NCI-H1105 (cell line): ENCODE results near the gene BTBD17.
"Not testable (repeated sequence)": the region's sequence is repeated elsewhere in the genome, so short reads cannot be mapped to it uniquely, and the experiment has no call there.

Experiments used
- DNase-seq: peaks from one replicate; lab custom pipeline; 2025; lab: John Stamatoyannopoulos, UW

The BTBD17 gene

GRCh38 chr17:74361230-74362068 is at the start of gene BTBD17:
BTBD17 (minus strand) TSS chr17:74361868; CDS start chr17:74361819, 49 bp downstream.
- DNase-seq = peak; percentile 80

GRCh38 chr17:74410001-74410443 is 48.4 kb upstream of the BTBD17 start:
- no peak for DNase-seq

- no peak for DNase-seq
These were observed 47.1 kb upstream of the BTBD17 start for GRCh38 chr17:74408815-74409214.

GRCh38 chr17:74408262-74408661 is 46.6 kb upstream of the BTBD17 start:
- no peak for DNase-seq

GRCh38 chr17:74407384-74407783 is 45.7 kb upstream of the BTBD17 start:
- DNase-seq = no peak

- DNase-seq = not testable (repeated sequence)
These were observed 43.6 kb upstream of the BTBD17 start for GRCh38 chr17:74405311-74405710.

- no peak for DNase-seq
These were observed 43.1 kb upstream of the BTBD17 start for GRCh38 chr17:74404789-74405188.

GRCh38 chr17:74404218-74404617 is 42.5 kb upstream of the BTBD17 start:
- DNase-seq = no peak

GRCh38 chr17:74403512-74404137 is 42.0 kb upstream of the BTBD17 start:
- no peak for DNase-seq

GRCh38 chr17:74402048-74402447 is 40.4 kb upstream of the BTBD17 start:
- DNase-seq = no peak

- DNase-seq = no peak
These were observed 34.9 kb upstream of the BTBD17 start for GRCh38 chr17:74396567-74396966.

- DNase-seq = no peak
These were observed 33.3 kb upstream of the BTBD17 start for GRCh38 chr17:74394977-74395376.

- DNase-seq = no peak
These were observed 32.7 kb upstream of the BTBD17 start for GRCh38 chr17:74394275-74394950.

- no peak for DNase-seq
These were observed 31.8 kb upstream of the BTBD17 start for GRCh38 chr17:74393346-74393942.

GRCh38 chr17:74392848-74393247 is 31.2 kb upstream of the BTBD17 start:
- no peak for DNase-seq

- no peak for DNase-seq
These were observed 30.1 kb upstream of the BTBD17 start for GRCh38 chr17:74391771-74392170.

GRCh38 chr17:74390680-74391653 is 29.3 kb upstream of the BTBD17 start:
- DNase-seq = no peak

- no peak for DNase-seq
These were observed 28.4 kb upstream of the BTBD17 start for GRCh38 chr17:74389937-74390679.

- DNase-seq = no peak
These were observed 27.6 kb upstream of the BTBD17 start for GRCh38 chr17:74389084-74389753.
